ENCODE measurements around the gene SRRM3.

- TF ChIP-seq, protein P1, sequence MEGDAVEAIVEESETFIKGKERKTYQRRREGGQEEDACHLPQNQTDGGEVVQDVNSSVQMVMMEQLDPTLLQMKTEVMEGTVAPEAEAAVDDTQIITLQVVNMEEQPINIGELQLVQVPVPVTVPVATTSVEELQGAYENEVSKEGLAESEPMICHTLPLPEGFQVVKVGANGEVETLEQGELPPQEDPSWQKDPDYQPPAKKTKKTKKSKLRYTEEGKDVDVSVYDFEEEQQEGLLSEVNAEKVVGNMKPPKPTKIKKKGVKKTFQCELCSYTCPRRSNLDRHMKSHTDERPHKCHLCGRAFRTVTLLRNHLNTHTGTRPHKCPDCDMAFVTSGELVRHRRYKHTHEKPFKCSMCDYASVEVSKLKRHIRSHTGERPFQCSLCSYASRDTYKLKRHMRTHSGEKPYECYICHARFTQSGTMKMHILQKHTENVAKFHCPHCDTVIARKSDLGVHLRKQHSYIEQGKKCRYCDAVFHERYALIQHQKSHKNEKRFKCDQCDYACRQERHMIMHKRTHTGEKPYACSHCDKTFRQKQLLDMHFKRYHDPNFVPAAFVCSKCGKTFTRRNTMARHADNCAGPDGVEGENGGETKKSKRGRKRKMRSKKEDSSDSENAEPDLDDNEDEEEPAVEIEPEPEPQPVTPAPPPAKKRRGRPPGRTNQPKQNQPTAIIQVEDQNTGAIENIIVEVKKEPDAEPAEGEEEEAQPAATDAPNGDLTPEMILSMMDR (IDR thresholded peaks at IDR 0.05; ENCODE audit: insufficient read depth, low read depth, low read length), result no peak
- no peak for TF ChIP-seq EZH2 (IDR thresholded peaks at IDR 0.05; ENCODE audit: insufficient read depth, low read length)
Observed at GRCh38 chr7:76302347-76303201, 100.9 kb downstream of the SRRM3 start, which contains the start of gene HSPB1.
